ENCODE measurements around the gene SLC39A13. TPM values are rescaled to one million over a fixed set of nuclear protein-coding genes. Genes with fewer than 3 reads are reported as not detected.
A peak's percentile ranks its signal among the peaks of the same experiment; 100 is the strongest.

Gene SLC39A13
- 40.1 TPM for total RNA-seq

DNA sequence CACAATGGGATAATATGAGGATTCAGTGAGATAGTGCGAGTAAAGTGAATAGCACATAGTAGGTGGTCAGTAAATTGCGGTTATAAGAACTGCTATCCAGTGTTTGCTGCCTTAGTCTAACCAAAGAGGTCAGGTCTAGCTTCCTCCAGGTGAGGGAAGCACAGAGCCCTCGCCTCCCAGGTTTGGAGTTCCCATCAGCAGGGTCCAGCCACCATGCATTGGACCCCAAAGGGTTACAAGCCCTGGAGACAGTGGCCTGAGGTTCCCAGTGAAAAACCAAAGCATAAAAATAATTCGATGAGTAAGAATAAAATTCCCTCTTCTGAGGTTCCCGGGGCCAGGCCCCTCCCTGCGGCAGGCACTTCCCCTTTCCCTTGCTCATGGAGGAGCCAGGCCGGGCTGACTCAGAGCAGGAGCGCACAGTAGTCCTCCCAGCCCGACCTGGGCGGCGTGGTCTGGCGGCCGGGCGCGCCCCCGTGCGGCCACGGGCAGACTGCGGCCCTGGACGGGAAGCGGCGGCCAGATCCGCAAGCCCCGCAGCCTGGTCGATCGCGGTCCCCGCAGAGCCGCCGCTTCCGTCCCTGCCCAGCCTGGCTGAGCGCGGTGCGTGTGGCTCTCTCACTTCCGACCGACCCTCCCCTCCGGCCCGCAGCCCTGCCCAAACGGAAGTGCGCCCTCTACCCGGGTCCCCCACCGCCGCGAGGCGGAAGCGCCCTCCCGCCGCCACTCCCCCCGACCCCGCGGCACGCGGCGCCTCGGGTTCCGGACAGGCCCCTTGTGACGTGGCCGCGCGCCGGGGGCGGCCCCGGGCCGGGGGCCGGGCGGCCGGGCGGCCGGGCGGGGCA is at the start of gene SLC39A13:
Gene SLC39A13 (plus strand): TSS at position 845 of the 845 bp plus-strand sequence. CDS start 1,505 bp downstream, outside the sequence.
- DNase-seq: peak; percentile 98

DNA sequence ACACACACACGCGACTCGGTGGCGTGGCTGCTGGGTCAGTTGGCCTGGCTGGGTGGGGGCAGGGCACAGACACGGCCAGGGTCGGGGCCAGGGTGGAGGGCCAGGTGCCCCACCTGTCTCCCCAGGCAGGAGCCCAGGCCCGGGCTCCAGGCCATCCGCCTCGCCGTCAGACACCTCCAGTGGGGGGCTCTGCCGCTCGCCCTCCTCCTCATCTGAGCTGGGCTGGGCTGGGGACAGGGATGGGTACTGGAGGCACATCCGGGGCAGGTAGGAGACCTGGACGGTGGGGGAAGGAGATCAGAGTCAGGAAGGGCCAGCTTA is 49.7 kb upstream of the SLC39A13 start:
- DNase-seq: no peak

DNA sequence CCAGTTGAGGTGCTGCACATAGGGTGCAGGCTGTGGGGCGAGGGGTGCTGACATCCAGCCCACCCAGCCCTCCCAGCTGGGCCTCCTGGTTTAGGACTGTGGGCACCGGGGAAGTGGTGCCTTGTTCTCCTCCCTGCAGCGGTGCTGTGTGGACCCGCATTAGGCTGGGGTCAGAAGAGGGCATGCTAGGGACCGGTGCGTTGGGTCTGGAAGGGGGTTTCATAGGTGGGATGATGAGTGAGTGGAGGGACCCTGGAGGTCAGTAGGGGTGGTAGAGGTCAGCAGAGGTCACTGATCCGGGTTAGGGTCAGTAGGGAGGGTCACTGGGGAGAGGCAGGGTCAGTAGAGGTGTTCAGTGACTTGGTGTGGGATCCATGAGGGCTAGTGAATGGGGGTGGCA is 49.2 kb upstream of the SLC39A13 start:
- no peak for DNase-seq

DNA sequence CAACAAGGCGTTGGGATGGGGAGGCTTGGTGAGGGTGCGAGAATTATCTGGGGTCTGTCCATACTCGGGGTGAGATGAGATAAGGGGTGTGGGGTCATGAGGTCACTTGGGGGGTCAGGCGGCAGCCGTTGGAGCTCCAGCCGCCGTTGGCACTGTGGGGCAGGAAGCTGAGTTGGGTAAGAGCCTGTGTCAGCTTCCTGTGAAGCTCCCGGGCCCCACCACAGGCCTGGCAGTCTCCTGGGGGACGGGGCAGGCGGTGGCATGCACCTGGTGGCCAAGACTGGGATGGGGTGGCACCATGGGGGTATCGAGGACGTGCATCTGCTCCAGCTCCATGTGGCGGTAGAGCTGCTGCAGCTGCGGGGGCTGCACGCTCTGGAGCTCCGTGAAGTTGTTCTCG is 48.8 kb upstream of the SLC39A13 start:
- no peak for DNase-seq

DNA sequence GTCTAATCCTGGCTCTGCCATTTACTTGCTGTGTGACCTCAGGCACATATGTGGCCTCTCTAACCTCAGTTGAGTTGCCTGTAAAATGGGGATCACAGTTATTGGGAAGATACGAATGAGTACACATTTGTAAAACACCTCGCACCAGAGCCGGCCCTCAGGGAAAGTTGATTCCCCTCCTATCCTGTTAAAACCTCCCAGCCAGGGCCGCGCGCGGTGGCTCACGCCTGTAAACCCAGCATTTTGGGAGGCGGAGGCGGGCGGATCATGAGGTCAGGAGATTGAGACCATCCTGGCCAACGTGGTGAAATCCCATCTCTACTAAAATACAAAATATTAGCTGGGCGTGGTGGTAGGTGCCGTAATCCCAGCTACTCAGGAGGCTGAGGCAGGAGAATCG is 48.0 kb upstream of the SLC39A13 start:
- DNase-seq: no peak

DNA sequence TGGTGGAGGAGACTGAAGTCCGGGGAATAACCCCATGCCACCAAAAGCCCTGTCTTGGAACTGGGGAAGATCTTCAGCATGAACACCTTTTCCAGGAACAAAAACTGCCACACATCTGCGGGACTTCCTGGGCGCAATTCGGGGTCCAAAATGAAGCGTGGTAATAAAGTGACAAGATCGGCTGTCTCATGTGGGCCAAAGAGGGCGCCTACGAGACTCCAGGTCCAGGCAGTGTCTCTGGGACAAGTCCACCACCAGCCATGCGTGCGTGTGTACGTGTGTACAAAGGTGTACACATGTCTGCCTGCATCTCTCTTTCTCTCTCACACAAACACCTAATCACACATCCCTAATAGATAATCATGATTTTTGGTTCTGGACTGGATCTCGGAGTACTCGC is 47.0 kb upstream of the SLC39A13 start:
- no peak for DNase-seq

DNA sequence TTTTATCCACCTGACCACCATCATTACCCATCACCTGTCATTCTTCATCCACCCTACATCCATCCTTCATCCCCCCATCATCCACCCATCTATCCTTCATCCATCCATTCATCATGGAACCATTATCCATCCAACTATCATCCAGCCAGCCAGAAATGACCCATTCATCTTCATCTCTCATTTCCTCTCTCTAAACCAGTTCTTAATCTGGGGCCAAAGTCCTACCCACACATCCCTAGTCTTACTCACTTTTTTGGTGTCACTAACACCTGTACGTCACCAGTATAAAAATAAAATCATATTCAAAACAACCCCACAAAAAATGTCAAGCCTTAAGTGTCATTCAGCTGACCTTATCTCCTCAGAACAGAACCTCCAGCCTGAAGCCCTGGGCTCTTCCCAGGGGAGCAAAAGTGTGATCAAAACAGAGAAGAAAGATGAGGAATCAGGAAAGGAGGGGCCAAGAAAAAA is 42.3 kb upstream of the SLC39A13 start:
- DNase-seq: no peak

DNA sequence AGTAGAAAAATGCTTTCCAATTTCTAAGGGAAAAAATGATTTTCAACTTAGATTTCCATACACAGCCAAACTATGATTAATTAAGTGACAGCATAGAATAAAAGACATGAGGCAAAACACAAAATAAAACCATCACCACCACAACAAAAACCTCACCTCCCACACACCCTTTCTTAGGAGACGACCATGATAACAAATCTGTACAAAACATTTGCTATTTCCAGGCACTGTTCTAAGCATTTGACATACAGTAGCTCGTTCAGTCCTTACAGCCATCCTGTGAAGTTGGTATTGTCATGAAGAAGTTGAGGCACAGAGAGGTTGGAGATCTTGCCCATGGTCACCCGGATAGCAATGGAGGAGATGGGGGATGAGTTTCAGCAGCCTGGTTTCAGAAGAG is 38.7 kb upstream of the SLC39A13 start:
- no peak for DNase-seq

DNA sequence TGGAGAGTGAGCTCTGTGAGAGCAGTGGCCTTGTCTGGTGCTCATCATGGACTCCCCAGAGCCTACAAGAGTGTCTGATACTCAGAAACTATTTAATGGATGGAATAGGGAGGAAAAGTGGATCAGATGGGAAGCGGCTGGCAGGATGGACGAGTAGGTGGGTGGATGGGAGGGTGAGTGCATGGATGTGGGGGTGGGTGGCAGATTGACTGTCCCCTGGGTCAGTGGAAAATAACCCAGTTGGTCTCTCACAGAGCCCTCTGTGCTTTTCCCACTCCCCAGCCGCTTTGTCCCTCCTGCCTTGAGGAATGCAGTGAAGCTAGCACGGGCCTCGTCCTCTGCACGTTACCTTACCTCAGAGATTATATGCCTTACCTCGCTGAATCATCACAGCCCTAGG is 36.0 kb upstream of the SLC39A13 start:
- no peak for DNase-seq

DNA sequence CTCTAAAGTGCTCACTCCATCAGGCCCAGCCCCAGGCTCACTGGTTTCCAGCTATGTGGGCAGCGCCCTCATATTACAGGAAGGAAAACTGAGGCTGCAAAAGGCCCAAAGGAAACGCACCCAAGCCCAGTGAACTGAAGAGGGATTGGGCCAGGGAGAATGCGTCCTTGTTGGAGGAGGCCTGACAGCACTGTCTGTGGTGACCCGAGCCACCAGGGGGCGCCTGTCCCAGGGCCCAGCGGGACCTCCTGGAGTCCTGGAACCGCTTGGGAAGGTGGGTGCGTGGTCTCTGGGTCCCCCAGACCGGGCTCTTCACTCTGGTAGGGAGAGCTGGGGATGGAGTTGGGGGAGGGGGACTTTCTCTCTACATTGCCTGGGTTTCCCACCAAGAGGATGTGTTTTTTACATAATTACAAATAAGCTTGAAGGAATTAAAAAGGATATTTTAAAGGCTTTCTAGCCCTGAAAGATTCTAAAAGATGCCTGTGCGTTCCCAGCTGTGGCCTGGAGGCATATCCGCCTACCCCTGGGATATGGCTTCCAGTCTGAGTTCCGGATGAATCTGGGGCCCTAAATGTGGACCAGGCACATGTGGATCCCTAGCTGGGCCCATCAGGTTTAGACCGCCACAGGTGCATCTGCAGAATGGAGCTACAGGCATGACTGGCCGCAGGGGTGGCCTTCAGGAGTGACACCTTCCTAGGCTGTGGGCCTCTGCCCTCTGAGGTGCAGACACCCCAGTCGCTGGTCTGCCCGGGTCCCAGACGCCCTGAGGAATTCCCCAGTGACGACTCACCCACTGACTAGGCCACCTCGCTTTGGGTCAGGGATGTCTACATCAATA is 34.3 kb upstream of the SLC39A13 start:
- peak; percentile 85 for DNase-seq

DNA sequence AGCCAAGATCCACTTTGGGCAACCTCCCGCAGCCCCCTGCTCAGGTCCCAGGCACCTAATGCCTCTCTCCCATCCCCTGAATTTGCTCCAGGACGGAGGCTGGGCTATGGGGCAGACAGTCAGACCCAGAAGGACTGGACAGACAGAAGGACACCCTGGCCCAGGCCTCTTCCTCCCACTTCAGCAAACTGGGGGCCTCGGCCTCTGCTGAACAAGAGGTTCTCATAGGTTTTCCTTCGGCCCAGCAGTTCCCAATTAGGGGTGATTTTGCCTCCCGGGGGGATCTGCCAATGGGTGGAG is 33.7 kb upstream of the SLC39A13 start:
- no peak for DNase-seq

DNA sequence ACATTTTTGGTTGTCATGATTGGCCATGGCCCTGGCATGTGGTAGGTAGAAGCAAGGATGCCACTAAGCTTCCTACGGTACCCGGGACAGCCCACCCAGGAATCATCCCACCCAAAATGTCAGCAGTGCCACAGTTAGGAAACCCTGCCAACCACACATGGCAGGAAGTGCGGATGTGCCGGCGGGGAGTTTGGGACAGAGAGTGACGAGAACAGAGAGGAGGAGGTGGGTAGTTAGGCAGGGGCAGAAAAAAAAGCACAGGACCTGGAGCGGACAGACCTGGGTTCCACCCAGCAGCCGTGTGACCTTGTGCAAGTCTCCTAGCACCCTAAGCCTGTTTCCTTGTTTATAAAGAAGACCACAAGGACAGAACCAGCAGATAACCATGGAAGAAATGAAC is 33.4 kb upstream of the SLC39A13 start:
- no peak for DNase-seq

DNA sequence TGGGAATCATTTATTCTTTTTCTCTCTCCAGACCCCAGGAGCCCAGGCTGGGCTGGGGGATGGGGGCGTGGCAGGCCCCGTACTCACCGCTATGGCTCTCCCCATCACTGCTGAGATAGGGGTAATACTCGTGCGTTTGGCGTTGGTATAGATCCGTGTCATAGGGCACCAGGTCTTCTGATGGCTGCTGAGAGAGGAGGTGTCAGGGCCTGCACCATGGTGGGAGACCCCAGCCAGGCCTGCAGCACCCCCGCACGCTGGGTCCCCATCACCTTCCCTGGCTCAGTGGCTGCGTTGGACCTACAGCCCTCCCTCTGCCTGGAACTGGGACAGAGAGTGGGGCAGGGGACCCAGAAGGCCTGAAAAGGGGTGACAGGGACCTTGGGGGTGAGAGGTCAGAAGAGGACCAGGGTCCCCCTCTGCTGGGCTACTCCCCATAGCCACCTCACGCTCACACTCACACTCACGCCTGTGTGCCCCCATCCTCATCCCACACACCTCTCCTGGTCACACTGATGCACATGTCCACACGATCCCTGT is 32.8 kb upstream of the SLC39A13 start:
- no peak for DNase-seq

DNA sequence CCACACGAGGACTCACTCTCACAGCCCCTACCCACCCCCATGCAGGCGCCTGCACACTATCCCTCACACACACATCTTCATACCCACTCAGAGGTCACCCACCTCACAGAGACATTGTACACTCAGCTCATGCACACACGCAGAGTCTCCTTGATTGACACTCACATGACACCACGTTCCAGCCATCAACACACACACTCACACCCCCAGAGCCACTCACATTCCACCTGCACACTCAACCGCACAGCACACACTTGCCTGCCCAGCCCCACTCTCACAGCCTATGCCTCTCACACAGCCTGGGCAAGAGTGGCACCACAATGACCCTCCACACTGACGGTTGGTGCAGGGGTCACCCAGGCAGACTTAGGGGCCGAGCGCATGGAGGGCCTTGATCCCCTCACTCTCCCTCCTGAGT is 32.3 kb upstream of the SLC39A13 start:
- no peak for DNase-seq

DNA sequence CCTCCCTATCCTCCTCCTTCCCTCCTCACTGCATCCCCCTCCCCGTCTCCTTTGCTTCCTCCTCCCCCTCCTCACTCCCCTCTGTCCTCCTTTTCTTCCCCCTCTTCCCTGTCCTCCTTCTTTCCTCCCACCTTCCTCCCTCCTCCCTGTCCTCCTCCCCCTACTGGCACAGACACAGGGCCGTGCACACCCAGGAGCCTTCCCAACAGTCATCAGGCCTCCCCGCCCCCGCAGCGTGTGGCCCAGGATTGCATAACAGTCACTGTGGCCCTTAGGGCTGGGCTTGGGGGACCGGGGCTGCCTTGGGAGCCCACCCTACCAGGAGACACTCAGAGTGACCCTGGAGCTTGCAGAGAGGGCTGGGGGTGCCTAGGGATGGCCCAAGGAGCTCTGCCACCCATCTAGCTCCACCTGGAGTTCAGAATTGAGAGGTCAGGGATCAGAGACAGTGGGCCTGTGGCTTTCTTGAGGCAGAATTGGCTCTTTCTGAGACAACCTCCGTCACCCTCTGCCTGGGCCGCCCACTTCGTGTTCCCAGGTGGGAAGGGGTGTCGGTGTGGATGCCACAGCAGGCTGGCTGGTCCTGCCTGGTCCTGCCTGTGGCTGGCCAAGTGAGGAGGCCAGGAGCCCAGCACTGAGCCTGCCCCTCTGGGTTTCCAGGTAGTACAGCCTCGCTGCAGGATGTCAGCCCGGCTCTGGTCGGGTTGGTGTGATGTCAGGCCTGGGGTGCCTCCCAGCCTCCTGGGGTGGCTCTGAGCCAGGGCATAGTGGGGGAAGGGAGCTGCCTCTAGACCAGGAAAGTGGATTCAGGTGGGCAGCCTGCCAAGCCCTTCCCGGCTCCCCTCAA is 31.6 kb upstream of the SLC39A13 start:
- DNase-seq: no peak

DNA sequence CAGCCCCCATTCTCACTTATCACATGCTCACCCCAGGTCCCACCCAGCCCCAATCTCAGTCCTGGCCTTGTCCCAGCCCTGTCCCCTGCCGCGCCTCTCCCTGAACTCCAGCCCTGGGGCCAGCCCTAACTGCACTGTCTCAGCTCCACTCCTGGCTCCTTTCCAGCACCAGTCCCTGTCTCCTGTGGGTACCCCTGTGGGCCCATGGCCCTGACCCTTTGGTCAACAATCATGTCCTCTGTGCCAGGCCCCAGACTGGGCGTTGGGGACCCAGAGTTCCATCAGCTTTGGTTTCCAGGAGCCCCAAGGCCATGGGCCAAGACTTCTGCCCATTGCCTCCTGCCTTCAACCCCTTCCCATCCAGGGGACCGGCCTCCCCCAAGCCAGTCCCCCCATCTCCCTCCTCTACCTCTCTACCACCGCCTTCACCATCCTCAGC is 30.8 kb upstream of the SLC39A13 start:
- DNase-seq: no peak

DNA sequence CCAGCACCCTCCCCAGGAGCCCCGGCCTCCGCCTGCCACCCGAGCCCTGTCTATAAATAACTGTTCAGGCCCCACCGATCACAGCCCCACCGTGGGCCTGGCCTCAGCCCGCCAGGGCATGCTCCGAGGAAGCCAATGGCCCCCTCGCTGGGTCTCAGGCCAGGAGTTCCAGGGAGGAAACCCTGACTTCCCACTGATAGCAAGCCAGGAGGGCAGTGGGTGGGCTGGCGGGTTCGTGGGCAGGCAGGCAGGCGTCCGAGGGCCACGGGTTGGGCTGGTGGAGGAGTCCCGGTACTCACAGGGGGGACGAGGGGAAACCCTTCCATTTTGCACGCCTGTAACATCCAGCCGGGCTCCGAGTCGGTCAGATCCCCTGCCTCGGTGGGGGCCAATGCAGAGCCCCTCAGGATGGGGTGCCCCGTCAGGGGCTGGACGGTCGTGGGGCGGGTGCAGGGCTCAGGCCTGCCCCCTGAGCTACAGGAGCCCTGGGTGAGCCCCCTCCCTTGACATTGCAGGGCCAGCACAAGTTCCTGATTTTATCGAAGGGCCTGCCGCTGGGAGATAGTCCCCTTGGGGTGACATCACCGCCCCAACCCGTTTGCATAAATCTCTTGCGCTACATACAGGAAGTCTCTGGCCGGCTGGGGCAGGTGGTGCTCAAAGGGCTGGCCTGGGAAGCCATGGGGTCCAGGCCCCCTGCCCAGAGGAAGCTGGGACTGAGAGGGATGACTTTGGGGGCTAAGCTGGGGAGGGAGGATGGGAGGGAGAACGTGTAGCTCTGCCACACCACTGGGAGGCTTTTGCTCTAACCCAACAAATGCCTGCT is 30.2 kb upstream of the SLC39A13 start, which contains the start of gene SPI1:
Gene SPI1 (minus strand): TSS at position 538 of the 826 bp plus-strand sequence. CDS start 194 bp downstream, at position 344.
- no peak for DNase-seq

DNA sequence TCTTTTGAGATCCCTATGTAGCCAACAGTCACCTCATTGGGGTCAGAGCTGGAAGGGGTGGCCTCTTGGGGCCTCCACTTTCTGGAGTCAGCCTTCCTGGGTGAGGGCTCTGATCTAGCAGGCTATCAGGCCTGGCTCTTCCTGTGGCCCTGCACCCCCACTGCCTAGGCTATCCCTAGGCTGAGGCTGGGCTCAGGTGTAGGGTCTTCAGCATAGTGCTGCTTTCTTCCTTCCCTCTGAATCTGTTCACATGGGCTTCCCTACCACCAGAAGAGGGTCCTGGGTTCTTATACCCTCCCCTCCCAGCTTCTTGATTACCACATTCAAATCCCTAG is 29.6 kb upstream of the SLC39A13 start:
- no peak for DNase-seq

DNA sequence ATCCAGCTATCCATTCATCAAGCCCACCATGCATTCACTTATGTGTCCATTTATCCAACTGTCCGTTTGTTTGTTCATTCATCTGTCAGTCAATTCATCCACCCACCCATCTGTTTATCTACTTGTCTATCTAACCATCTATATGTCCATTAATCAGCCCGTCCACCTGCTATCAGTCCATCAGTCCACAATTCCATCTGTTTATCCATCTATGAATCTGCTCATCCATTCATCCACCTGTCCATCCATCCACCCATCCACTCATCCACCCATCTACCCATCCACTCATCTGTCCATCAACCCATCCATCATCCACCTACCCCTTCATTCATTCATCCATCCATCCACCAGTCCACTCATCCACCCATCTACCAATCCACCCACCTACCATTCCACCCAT is 29.1 kb upstream of the SLC39A13 start:
- no peak for DNase-seq

DNA sequence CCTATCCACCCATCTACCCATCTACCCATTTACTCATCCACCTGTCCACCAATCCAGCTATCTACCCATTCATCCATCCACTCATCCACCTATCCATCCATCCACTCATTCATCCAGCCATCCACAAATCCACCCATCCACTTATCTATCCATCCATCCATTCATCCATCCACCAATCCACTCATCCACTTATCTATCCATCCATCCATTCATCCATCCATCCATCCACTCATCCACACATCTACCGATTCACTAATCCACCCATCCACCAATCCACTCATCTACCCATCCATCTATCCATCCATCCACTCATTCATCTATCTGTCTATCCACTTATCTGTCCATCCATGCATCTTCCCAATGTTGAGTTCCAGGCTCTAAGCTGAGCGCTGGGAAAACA is 28.3 kb upstream of the SLC39A13 start:
- DNase-seq: no peak

DNA sequence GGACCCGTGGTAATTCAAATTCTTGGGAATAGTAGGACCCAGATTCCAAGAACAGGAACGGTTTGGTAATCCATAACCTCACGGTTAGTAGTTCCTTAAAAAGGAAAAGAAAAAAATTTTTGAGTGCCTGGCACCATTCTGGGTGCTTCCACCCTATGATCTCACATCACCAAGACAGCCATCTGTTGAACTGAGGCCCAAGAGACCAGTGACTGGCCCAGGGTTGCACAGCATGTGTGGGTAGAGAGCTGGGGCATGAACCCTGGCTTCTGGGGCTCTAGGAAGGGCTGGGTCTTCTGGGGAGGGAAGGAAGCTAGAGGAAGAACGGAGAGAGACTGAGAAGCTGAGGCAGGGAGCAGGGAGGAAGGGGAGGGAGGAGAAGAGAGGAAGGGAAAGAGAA is 25.3 kb upstream of the SLC39A13 start:
- DNase-seq: no peak

DNA sequence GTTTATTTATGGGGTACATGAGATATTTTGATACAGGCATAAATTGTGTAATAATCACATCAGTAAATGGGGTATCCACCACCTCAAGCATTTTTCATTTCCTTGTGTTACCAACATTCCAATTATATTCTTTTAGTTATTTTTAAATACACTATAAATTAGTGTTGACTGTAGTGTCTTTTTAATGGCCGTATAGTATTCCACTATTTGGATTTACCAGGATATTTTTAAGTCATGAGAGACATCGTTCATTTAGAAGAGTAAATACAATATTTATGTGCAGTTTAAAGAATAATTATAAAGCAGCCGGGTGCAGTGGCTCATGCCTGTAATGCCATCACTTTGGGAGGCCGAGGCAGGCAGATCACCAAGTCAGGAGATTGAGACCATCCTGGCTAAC is 23.9 kb upstream of the SLC39A13 start:
- no peak for DNase-seq

Measured in tongue (tissue), 2 donors.